NB4 (cell line): ENCODE measurements around the gene CYB5R3.

Experiments used
- DNase-seq: peaks from one replicate; pipeline ENCODE4 v3.0.0; 2010; ENCODE audit warnings: low read depth
- H3K4me3 ChIP-seq: one replicate; pipeline ENCODE4 v1.5.1; 2011; ENCODE audit warnings: mild to moderate bottlenecking, low read depth, low read length, moderate library complexity
- MYC ChIP-seq: IDR thresholded peaks from 2 replicates; pipeline ENCODE4 v1.6.1; 2011; ENCODE audit warnings: low read depth, low read length
- POLR2A ChIP-seq: IDR thresholded peaks from 2 replicates; pipeline ENCODE4 v1.6.1; 2011; ENCODE audit warnings: mild to moderate bottlenecking; ENCODE audit not compliant: insufficient read length; ENCODE audit errors: extremely low read depth
- TF ChIP-seq, protein P1 (sequence below): IDR thresholded peaks from one replicate; pipeline ENCODE4 v1.5.1; 2012; ENCODE audit warnings: low read depth, low read length
- TF ChIP-seq, protein P2 (sequence below): IDR thresholded peaks from 2 replicates; pipeline ENCODE4 v1.6.1; 2011; ENCODE audit warnings: low read depth, low read length

CYB5R3 gene

DNA sequence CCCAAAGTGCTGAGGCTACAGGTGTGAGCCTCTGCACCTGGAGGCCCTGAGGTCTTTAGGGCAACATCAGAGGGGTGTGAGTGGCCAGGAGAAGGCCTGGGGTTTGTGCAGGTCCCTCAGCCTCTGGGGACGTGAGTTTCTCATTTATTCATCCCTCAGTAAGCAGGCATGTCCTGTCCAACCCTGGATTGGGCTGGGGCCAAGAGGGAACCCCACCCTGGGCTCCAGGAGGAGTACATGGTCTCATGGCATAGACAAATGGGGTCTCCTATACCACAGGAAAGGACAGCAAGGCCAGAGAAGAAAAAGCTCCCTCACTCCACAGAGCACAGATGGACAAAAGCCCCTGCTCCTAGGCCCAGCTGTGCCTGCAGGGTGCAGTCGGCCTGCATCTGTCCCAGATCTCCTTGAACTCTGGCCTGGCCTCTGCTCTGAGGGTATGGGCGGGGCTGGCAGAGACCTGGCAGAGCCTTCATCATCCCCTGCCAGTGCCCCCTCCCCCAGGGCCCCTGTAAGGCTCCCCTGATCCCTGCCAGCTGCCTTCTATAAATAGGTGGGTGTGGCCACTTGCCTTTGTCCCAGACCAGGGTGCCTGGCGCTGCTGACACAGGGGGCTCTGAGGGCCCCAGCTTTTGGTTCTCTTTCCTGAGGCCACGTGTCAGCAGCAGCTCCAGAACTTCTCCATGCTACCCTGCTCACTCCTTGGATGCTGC is 36.9 kb upstream of the CYB5R3 start:
- TF ChIP-seq MYC (no peak), POLR2A (no peak)
- TF ChIP-seq, protein P1, sequence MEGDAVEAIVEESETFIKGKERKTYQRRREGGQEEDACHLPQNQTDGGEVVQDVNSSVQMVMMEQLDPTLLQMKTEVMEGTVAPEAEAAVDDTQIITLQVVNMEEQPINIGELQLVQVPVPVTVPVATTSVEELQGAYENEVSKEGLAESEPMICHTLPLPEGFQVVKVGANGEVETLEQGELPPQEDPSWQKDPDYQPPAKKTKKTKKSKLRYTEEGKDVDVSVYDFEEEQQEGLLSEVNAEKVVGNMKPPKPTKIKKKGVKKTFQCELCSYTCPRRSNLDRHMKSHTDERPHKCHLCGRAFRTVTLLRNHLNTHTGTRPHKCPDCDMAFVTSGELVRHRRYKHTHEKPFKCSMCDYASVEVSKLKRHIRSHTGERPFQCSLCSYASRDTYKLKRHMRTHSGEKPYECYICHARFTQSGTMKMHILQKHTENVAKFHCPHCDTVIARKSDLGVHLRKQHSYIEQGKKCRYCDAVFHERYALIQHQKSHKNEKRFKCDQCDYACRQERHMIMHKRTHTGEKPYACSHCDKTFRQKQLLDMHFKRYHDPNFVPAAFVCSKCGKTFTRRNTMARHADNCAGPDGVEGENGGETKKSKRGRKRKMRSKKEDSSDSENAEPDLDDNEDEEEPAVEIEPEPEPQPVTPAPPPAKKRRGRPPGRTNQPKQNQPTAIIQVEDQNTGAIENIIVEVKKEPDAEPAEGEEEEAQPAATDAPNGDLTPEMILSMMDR: no peak
- TF ChIP-seq, protein P2, sequence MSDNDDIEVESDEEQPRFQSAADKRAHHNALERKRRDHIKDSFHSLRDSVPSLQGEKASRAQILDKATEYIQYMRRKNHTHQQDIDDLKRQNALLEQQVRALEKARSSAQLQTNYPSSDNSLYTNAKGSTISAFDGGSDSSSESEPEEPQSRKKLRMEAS: no peak
- H3K4me3 ChIP-seq: no peak overlapping the region
- no peak for DNase-seq

DNA sequence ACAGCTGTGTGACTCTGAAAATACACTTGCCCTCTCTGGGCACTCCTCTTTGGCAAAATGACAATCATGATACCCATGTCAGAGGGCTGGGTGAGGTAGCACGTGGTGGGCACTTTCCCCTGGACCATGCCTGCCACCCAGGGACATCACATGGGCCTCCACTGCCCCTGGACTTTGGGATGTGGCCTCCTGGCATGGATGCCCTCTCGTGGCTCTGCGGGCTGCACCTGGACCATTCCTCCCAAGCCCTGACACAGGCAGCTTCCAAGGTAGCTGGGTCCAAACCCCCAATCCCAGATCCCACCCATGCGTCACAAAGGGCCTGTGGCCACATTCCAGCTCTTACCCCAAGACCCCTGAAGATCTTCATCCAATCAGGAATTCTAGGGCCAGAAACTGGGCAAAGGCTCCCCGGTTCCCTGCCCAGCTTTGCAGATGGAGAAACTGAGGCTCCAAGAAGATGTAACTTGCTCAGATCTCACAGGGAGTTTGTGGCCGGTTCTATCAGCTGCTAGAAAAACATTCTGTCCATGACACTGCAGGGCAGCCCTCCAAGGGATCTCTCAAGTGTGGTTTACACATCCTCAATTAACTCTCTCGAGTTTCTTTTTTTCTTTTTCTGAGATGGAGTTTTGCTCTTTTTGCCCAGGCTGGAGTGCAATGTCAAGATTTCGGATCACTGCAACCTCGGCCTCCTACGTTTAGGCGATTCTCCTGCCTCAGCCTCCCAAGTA is 35.4 kb upstream of the CYB5R3 start:
- no peak for DNase-seq
- H3K4me3 ChIP-seq: no peak overlapping the region
- TF ChIP-seq, protein P1: no peak
- TF ChIP-seq, protein P2: no peak
- TF ChIP-seq POLR2A: no peak
- no peak for TF ChIP-seq MYC

DNA sequence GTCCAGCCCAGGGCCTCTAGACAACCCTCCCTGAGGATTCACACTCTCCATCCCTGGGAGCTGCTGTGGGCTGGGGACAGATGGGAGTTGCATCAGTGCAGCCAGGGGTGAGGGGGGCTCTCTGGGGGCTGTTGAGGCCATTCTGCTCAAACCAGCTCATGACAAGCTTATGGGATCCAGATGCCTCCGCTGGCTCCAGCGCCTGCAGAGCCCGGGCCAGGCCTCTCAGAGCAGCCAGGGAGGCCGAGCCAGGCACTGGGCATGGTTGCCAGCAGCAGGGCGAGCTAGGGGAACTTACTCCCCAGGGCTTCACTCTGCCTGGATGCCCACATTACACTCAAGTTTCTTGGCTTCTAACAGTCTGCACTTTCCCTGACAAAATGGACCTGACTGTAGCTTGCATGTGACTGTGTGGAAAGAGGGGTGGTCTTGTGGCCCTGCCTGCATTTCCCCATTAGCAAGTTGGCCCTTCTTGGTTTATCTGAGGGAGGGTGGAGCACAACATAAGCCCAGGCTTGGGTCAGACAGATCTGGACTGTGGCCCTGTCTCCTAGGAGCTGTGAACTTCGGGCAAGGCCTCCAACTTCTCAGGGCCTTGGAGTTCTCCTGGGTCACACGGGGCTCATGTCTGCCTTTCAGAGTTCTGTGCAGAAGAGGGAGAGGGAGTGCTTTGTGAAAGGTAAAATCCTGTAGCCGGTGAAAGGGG is 34.5 kb upstream of the CYB5R3 start:
- no peak for DNase-seq

DNA sequence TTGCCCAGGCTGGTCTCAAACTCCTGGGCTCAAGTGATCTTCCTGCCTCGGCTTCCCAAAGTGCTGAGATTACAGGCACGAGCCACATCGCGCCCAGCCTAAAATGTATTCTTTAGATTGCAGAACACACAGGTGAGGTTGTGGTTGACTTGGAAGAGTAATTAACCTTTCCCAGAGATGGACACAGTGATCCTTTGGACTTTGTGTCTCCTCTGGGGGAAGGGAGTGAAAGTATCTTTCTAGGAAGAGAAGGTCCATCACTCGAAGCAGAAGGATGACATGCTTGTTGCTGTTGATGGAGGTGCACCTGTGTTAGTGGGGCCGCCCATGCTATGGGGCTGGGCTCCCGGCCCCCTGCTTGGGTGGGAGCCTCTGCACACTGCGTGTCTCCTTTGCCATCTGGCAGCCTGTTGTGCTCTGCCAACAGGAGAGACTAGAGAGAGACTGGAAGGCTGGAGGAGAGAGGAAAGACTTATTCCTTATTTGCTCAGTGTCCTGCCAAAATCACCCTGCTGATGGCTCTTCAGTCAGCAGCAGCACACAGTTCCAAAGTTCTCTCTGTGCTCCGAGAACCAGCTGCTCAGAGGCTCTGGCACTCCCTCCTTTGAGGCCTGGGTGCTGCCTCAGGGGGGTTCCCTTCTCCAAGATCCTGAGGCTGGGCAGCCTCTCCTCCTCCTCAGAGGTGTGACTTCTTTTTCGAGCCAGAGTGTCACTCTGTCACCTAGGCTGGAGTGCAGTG is 33.1 kb upstream of the CYB5R3 start:
- no peak for DNase-seq
- H3K4me3 ChIP-seq: no peak overlapping the region
- TF ChIP-seq, protein P1: no peak
- TF ChIP-seq POLR2A (no peak), MYC (no peak)
- TF ChIP-seq, protein P2: no peak

More for the DNA sequence above, 34.5 kb upstream of the CYB5R3 start:
- TF ChIP-seq, protein P1: no peak
- TF ChIP-seq POLR2A: no peak
- TF ChIP-seq, protein P2: no peak
- TF ChIP-seq MYC: no peak
- H3K4me3 ChIP-seq: no peak overlapping the region

DNA sequence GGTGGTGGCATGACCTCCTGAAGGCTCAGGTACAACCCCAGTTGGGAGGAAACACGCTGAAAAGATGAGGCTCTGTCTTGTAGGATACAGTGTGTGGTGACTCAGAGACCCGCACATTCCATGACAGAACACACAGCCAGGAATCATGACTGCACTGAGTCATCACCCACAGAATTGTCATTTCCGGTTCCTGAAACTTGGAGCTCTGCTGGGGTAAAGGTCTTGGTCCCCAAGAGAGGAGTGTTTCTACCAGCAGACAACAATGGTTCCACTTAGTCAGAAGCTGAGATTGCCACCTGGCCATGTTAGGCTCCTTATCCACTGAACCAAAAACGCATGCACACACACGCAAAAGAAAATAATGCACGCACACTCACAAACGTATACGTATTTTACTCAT is 31.5 kb upstream of the CYB5R3 start:
- peak; percentile 58 for DNase-seq
- TF ChIP-seq, protein P1: no peak
- TF ChIP-seq, protein P2: no peak
- TF ChIP-seq MYC (no peak), POLR2A (no peak)
- H3K4me3 ChIP-seq: no peak overlapping the region
